ENCODE results near the gene LAMA2. TPM values are rescaled to one million over a fixed set of nuclear protein-coding genes. Genes with fewer than 3 reads are reported as not detected.

Gene LAMA2
- total RNA-seq, 3 donors from 2014 or later (not counting 1 experiment from before 2014, with no cell fraction given): 2.1 to 5.3 (median 3.6) TPM

DNA sequence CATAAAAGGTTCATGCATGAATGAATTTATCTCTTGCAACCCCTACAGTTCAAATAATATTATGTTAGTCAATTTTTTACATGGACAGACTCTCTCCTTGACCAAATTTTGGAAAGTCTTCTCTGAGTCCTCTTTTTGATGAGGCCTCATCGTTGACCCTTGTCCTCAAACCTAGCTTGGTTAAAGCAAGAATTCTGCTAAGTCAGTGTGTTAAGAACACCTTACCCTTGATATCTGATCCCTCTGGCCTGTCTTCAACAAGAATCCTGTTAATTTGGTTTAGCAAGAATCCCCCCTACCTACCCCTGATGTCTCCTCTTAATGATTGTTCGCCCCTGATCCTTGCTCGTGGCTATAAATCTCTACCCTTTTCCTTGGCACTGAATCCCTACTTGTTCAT is 301.4 kb downstream of the LAMA2 start:
- ATAC-seq (no peak), DNase-seq (no peak)
- WGBS (ENCODE audit: insufficient coverage): 87% methylated on average over 3 of the region's 3 CpGs
- Histone ChIP-seq H3K4me1 (ENCODE audit: control insufficient read depth, insufficient read depth, low read length) (no peaks in the 10 kb centered on the region), H3K27me3 (ENCODE audit: control insufficient read depth, insufficient read depth, low read length) (no peaks in the 10 kb centered on the region), H3K36me3 (ENCODE audit: control insufficient read depth, insufficient read depth, low read length) (no peaks in the 10 kb centered on the region), H3K27ac (ENCODE audit: low read length) (no peak overlapping the region), H3K9me3 (ENCODE audit: control insufficient read depth, insufficient read depth, low read length) (no peaks in the 10 kb centered on the region), H3K4me3 (ENCODE audit: low read length) (no peak overlapping the region)
- H3K4me3 Mint-ChIP-seq: no peak overlapping the region
- H3K27ac Mint-ChIP-seq: no peak overlapping the region
- intact Hi-C loops (cut with micrococcal nuclease): no loop called here
- no peaks in the 10 kb centered on the region for H3K4me1 Mint-ChIP-seq
- no peaks in the 10 kb centered on the region for H3K9me3 Mint-ChIP-seq
- TF ChIP-seq, protein P1, sequence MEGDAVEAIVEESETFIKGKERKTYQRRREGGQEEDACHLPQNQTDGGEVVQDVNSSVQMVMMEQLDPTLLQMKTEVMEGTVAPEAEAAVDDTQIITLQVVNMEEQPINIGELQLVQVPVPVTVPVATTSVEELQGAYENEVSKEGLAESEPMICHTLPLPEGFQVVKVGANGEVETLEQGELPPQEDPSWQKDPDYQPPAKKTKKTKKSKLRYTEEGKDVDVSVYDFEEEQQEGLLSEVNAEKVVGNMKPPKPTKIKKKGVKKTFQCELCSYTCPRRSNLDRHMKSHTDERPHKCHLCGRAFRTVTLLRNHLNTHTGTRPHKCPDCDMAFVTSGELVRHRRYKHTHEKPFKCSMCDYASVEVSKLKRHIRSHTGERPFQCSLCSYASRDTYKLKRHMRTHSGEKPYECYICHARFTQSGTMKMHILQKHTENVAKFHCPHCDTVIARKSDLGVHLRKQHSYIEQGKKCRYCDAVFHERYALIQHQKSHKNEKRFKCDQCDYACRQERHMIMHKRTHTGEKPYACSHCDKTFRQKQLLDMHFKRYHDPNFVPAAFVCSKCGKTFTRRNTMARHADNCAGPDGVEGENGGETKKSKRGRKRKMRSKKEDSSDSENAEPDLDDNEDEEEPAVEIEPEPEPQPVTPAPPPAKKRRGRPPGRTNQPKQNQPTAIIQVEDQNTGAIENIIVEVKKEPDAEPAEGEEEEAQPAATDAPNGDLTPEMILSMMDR (IDR thresholded peaks at IDR 0.05): no peak
- H3K36me3 Mint-ChIP-seq: no peaks in the 10 kb centered on the region
- H3K27me3 Mint-ChIP-seq (ENCODE audit: low read depth in 2 of 2): peaks cover 14 to 17% of the 10 kb centered on the region in 2 donors

GRCh38 chr6:129184808-129185366 is 301.9 kb downstream of the LAMA2 start:
- peaks cover under 1% of the 10 kb centered on the region for H3K27me3 ChIP-seq (ENCODE audit: control insufficient read depth, insufficient read depth, low read length)
- no CpG with 5 or more reads among the region's 1 CpG for WGBS (ENCODE audit: insufficient coverage)
- Mint-ChIP-seq H3K27ac (no peak overlapping the region), H3K9me3 (no peaks in the 10 kb centered on the region), H3K4me1 (no peaks in the 10 kb centered on the region), H3K36me3 (no peaks in the 10 kb centered on the region), H3K27me3 (ENCODE audit: low read depth in 2 of 2) (peaks cover 14 to 22% of the 10 kb centered on the region in 2 donors), H3K4me3 (no peak overlapping the region)
- no peak for ATAC-seq
- no peaks in the 10 kb centered on the region for H3K9me3 ChIP-seq (ENCODE audit: control insufficient read depth, insufficient read depth, low read length)
- TF ChIP-seq, protein P1 (IDR thresholded peaks at IDR 0.05): no peak
- no peak overlapping the region for H3K27ac ChIP-seq (ENCODE audit: low read length)
- no peaks in the 10 kb centered on the region for H3K36me3 ChIP-seq (ENCODE audit: control insufficient read depth, insufficient read depth, low read length)
- H3K4me1 ChIP-seq (ENCODE audit: control insufficient read depth, insufficient read depth, low read length): no peaks in the 10 kb centered on the region
- DNase-seq: no peak
- intact Hi-C loops (cut with micrococcal nuclease): no loop called here
- no peak overlapping the region for H3K4me3 ChIP-seq (ENCODE audit: low read length)

GRCh38 chr6:129186988-129187387 is 304.1 kb downstream of the LAMA2 start:
- H3K4me1 ChIP-seq (ENCODE audit: control insufficient read depth, insufficient read depth, low read length): no peaks in the 10 kb centered on the region
- 90% methylated on average over 2 of the region's 3 CpGs for WGBS (ENCODE audit: insufficient coverage)
- Mint-ChIP-seq H3K36me3 (no peaks in the 10 kb centered on the region), H3K4me1 (no peaks in the 10 kb centered on the region), H3K27ac (no peak overlapping the region), H3K9me3 (no peaks in the 10 kb centered on the region), H3K4me3 (no peak overlapping the region), H3K27me3 (ENCODE audit: low read depth in 2 of 2) (peaks cover 11 to 30% of the 10 kb centered on the region in 2 donors)
- no peak overlapping the region for H3K4me3 ChIP-seq (ENCODE audit: low read length)
- peaks cover 4% of the 10 kb centered on the region for H3K27me3 ChIP-seq (ENCODE audit: control insufficient read depth, insufficient read depth, low read length)
- DNase-seq (no peak), ATAC-seq (no peak)
- H3K36me3 ChIP-seq (ENCODE audit: control insufficient read depth, insufficient read depth, low read length): no peaks in the 10 kb centered on the region
- TF ChIP-seq, protein P1 (IDR thresholded peaks at IDR 0.05): no peak
- no peaks in the 10 kb centered on the region for H3K9me3 ChIP-seq (ENCODE audit: control insufficient read depth, insufficient read depth, low read length)
- intact Hi-C loops (cut with micrococcal nuclease): no loop called here
- no peak overlapping the region for H3K27ac ChIP-seq (ENCODE audit: low read length)

- 100% methylated on average over 1 of the region's 2 CpGs for WGBS (ENCODE audit: insufficient coverage)
- Histone ChIP-seq H3K4me1 (ENCODE audit: control insufficient read depth, insufficient read depth, low read length) (no peaks in the 10 kb centered on the region), H3K9me3 (ENCODE audit: control insufficient read depth, insufficient read depth, low read length) (no peaks in the 10 kb centered on the region), H3K27me3 (ENCODE audit: control insufficient read depth, insufficient read depth, low read length) (peaks cover 4% of the 10 kb centered on the region), H3K4me3 (ENCODE audit: low read length) (no peak overlapping the region), H3K27ac (ENCODE audit: low read length) (no peak overlapping the region), H3K36me3 (ENCODE audit: control insufficient read depth, insufficient read depth, low read length) (no peaks in the 10 kb centered on the region)
- H3K9me3 Mint-ChIP-seq: no peaks in the 10 kb centered on the region
- H3K4me1 Mint-ChIP-seq: no peaks in the 10 kb centered on the region
- no peak overlapping the region for H3K27ac Mint-ChIP-seq
- no peak overlapping the region for H3K4me3 Mint-ChIP-seq
- no peak for DNase-seq
- peaks cover 11 to 30% of the 10 kb centered on the region in 2 donors for H3K27me3 Mint-ChIP-seq (ENCODE audit: low read depth in 2 of 2)
- ATAC-seq: no peak
- intact Hi-C loops (cut with micrococcal nuclease): no loop called here
- TF ChIP-seq, protein P1 (IDR thresholded peaks at IDR 0.05): no peak
- H3K36me3 Mint-ChIP-seq: no peaks in the 10 kb centered on the region
These were observed 305.4 kb downstream of the LAMA2 start for GRCh38 chr6:129188306-129188705.
